ENCODE data around the gene IPO11. TPM values are rescaled to one million over a fixed set of nuclear protein-coding genes. Genes with fewer than 3 reads are reported as not detected.

The IPO11 gene
- total and polyA plus RNA-seq, 2 of the 13 experiments (the other 11 are each of a cell fraction or from before 2014, with no cell fraction given) = 13.9 to 24.4 TPM

DNA sequence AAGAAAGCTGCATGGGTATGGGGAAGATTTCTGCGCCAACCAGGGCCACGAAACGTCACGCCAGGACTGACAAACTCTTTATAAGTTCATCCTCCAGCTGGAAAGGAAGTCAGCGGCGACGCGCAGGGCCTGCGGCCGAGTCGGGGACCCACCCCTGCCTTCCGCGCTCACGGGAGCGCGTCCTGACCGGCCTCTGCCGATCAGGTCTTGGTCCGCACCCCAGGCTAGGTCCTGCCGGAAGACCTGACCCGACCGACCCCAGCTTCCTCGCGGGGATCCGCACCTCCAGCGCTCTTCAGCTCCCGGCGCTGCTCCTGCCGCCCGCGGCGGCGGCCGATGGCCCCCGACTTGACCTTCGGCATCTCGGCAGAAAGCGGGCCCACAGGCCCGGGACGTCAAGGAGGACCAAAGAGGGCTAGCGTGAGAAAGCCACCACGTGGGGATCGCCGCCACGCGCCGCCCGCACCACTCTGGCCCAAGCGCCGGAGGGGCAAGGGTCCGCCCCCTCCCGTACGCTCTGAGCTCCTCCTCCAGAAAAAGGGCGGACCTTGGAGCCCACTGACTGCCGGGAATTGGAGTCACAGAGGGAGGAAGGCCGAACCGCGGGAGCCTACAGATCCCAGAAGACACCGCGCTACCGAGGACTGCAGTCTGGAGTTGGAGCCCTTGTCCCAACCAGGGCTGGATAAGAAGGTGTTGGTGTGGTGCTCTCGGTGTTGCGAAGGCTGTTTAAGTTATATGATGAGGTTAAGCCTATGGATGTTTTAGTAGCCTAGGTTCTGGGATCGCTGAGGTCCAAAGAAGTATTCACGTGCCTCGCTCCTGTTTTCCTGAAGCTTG, 8.9 kb upstream of the IPO11 start, which contains the start of gene DIMT1 (continued):
- TF ChIP-seq, protein P1, sequence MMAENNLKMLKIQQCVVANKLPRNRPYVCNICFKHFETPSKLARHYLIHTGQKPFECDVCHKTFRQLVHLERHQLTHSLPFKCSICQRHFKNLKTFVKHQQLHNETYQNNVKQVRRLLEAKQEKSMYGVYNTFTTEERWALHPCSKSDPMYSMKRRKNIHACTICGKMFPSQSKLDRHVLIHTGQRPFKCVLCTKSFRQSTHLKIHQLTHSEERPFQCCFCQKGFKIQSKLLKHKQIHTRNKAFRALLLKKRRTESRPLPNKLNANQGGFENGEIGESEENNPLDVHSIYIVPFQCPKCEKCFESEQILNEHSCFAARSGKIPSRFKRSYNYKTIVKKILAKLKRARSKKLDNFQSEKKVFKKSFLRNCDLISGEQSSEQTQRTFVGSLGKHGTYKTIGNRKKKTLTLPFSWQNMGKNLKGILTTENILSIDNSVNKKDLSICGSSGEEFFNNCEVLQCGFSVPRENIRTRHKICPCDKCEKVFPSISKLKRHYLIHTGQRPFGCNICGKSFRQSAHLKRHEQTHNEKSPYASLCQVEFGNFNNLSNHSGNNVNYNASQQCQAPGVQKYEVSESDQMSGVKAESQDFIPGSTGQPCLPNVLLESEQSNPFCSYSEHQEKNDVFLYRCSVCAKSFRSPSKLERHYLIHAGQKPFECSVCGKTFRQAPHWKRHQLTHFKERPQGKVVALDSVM (CRISPR knock-in tag; IDR thresholded peaks at IDR 0.05) = peak; percentile 64
- peak; percentile 92 for TF ChIP-seq TBX2 (CRISPR knock-in tag; IDR thresholded peaks at IDR 0.05; ENCODE audit: borderline replicate concordance)
- TF ChIP-seq ZMYM4 (CRISPR knock-in tag; IDR thresholded peaks at IDR 0.05) = peak; percentile 81
- TF ChIP-seq, protein P2, sequence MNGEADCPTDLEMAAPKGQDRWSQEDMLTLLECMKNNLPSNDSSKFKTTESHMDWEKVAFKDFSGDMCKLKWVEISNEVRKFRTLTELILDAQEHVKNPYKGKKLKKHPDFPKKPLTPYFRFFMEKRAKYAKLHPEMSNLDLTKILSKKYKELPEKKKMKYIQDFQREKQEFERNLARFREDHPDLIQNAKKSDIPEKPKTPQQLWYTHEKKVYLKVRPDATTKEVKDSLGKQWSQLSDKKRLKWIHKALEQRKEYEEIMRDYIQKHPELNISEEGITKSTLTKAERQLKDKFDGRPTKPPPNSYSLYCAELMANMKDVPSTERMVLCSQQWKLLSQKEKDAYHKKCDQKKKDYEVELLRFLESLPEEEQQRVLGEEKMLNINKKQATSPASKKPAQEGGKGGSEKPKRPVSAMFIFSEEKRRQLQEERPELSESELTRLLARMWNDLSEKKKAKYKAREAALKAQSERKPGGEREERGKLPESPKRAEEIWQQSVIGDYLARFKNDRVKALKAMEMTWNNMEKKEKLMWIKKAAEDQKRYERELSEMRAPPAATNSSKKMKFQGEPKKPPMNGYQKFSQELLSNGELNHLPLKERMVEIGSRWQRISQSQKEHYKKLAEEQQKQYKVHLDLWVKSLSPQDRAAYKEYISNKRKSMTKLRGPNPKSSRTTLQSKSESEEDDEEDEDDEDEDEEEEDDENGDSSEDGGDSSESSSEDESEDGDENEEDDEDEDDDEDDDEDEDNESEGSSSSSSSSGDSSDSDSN (CRISPR knock-in tag; IDR thresholded peaks at IDR 0.05) = peak; percentile 96
- TF ChIP-seq ZNF672 (CRISPR knock-in tag; IDR thresholded peaks at IDR 0.05) = no peak
- no peak for TF ChIP-seq RFX1 (IDR thresholded peaks at IDR 0.05)
- TF ChIP-seq TEAD3 (CRISPR knock-in tag; optimal IDR thresholded peaks at IDR 0.05; ENCODE audit: borderline replicate concordance) = no peak
- no peak; the same call in 1 of the 2 replicates for TF ChIP-seq ZNF264 (CRISPR knock-in tag; IDR thresholded peaks at IDR 0.05)
- TF ChIP-seq HNRNPH1 (optimal IDR thresholded peaks at IDR 0.05; ENCODE audit: low read depth, low read length) = no peak
- no peak for TF ChIP-seq HOXA7 (CRISPR knock-in tag; IDR thresholded peaks at IDR 0.05)
- TF ChIP-seq, protein P3, sequence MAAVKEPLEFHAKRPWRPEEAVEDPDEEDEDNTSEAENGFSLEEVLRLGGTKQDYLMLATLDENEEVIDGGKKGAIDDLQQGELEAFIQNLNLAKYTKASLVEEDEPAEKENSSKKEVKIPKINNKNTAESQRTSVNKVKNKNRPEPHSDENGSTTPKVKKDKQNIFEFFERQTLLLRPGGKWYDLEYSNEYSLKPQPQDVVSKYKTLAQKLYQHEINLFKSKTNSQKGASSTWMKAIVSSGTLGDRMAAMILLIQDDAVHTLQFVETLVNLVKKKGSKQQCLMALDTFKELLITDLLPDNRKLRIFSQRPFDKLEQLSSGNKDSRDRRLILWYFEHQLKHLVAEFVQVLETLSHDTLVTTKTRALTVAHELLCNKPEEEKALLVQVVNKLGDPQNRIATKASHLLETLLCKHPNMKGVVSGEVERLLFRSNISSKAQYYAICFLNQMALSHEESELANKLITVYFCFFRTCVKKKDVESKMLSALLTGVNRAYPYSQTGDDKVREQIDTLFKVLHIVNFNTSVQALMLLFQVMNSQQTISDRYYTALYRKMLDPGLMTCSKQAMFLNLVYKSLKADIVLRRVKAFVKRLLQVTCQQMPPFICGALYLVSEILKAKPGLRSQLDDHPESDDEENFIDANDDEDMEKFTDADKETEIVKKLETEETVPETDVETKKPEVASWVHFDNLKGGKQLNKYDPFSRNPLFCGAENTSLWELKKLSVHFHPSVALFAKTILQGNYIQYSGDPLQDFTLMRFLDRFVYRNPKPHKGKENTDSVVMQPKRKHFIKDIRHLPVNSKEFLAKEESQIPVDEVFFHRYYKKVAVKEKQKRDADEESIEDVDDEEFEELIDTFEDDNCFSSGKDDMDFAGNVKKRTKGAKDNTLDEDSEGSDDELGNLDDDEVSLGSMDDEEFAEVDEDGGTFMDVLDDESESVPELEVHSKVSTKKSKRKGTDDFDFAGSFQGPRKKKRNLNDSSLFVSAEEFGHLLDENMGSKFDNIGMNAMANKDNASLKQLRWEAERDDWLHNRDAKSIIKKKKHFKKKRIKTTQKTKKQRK (IDR thresholded peaks at IDR 0.05; ENCODE audit: low read length) = no peak
- no peak for TF ChIP-seq KDM1A (CRISPR knock-in tag; IDR thresholded peaks at IDR 0.05)
- 0 out of 2 replicates have a peak, but pooled peaks have one; percentile 17 for TF ChIP-seq NCOR1 (IDR thresholded peaks at IDR 0.05; ENCODE audit: borderline replicate concordance, low read length)
- TF ChIP-seq ZSCAN22 (CRISPR knock-in tag; IDR thresholded peaks at IDR 0.05) = no peak
- TF ChIP-seq MTA1 (CRISPR knock-in tag; IDR thresholded peaks at IDR 0.05; ENCODE audit: borderline replicate concordance) = peak; percentile 76; the same call in 1 of the 2 replicates
- TF ChIP-seq SATB2 (CRISPR knock-in tag; IDR thresholded peaks at IDR 0.05) = 0 out of 2 replicates have a peak, but pooled peaks have one; percentile 1
- TF ChIP-seq SP4 (CRISPR knock-in tag; IDR thresholded peaks at IDR 0.05) = peak; percentile 67; the same call in 1 of the 2 replicates
- no peak for TF ChIP-seq ZNF251 (CRISPR knock-in tag; IDR thresholded peaks at IDR 0.05)
- no peak for TF ChIP-seq ZKSCAN5 (CRISPR knock-in tag; IDR thresholded peaks at IDR 0.05)
- TF ChIP-seq HNRNPK (IDR thresholded peaks at IDR 0.05; ENCODE audit: low read depth, low read length, poor library complexity, severe bottlenecking) = no peak
- peak; percentile 85 for TF ChIP-seq DR1 (CRISPR knock-in tag; IDR thresholded peaks at IDR 0.05)
- peak; percentile 96 for TF ChIP-seq ZNF709 (CRISPR knock-in tag; IDR thresholded peaks at IDR 0.05)
- TF ChIP-seq CBFB (CRISPR knock-in tag; IDR thresholded peaks at IDR 0.05) = peak; percentile 39; the same call in 1 of the 2 replicates
- no peak for TF ChIP-seq ZFP36 (IDR thresholded peaks at IDR 0.05; ENCODE audit: borderline replicate concordance, low read depth, low read length, partially characterized antibody)

All from HepG2 (cell line).